ENCODE measurements around the gene TRIM52.

TRIM52 gene

GRCh38 chr5:181239062-181239663, 21.8 kb downstream of the TRIM52 start:
- H3K27ac ChIP-seq (ENCODE audit: low read depth, low read length) = no peak overlapping the region

GRCh38 chr5:181237729-181238385, 23.1 kb downstream of the TRIM52 start:
- Histone ChIP-seq H3K9ac (ENCODE audit: low read length) (no peak overlapping the region), H3K27me3 (ENCODE audit: low read length) (no peaks in the 10 kb centered on the region), H3K27ac (ENCODE audit: low read depth, low read length) (no peak overlapping the region), H3K79me2 (ENCODE audit: insufficient read depth, low read length) (peaks cover 30% of the 10 kb centered on the region), H3K4me2 (ENCODE audit: low read depth, low read length, poor library complexity, severe bottlenecking) (no peak overlapping the region), H3F3A (ENCODE audit: insufficient read depth) (peaks cover 89% of the 10 kb centered on the region), H4K20me1 (ENCODE audit: low read depth, low read length) (peaks cover 30% of the 10 kb centered on the region; the same call in 1 of the 2 replicates), H3K4me3 (ENCODE audit: insufficient read depth, low read length, poor library complexity, severe bottlenecking) (no peak overlapping the region), H3K9me3 (ENCODE audit: insufficient read depth, low read length) (no peaks in the 10 kb centered on the region), H2AFZ (ENCODE audit: low read depth, low read length, severe bottlenecking) (no peak overlapping the region), H3K36me3 (ENCODE audit: low read length) (peaks cover 47% of the 10 kb centered on the region), H3K9me2 (replicated peaks; ENCODE audit: insufficient read depth, low read length) (no peaks in the 10 kb centered on the region)
- TF ChIP-seq CTCF (IDR thresholded peaks at IDR 0.05; ENCODE audit: insufficient read depth, low read length, poor library complexity, severe bottlenecking) = no peak
- no peak for TF ChIP-seq EZH2phosphoT487 (conservative IDR thresholded peaks at IDR 0.05; ENCODE audit: low read length)

More at GRCh38 chr5:181239062-181239663, 21.8 kb downstream of the TRIM52 start:
- no peaks in the 10 kb centered on the region for H3K27me3 ChIP-seq (ENCODE audit: low read length)
- H3K9me3 ChIP-seq (ENCODE audit: insufficient read depth, low read length) = no peaks in the 10 kb centered on the region
- H3K4me3 ChIP-seq (ENCODE audit: insufficient read depth, low read length, poor library complexity, severe bottlenecking) = no peak overlapping the region
- peaks cover 40% of the 10 kb centered on the region for H3K79me2 ChIP-seq (ENCODE audit: insufficient read depth, low read length)
- peaks cover 49% of the 10 kb centered on the region for H3K36me3 ChIP-seq (ENCODE audit: low read length)
- H4K20me1 ChIP-seq (ENCODE audit: low read depth, low read length) = peaks cover 30% of the 10 kb centered on the region; the same call in 1 of the 2 replicates
- no peak overlapping the region for H3K9ac ChIP-seq (ENCODE audit: low read length)
- no peak overlapping the region for H3K4me2 ChIP-seq (ENCODE audit: low read depth, low read length, poor library complexity, severe bottlenecking)
- no peak overlapping the region for H2AFZ ChIP-seq (ENCODE audit: low read depth, low read length, severe bottlenecking)
- TF ChIP-seq EZH2phosphoT487 (conservative IDR thresholded peaks at IDR 0.05; ENCODE audit: low read length) (no peak), CTCF (IDR thresholded peaks at IDR 0.05; ENCODE audit: insufficient read depth, low read length, poor library complexity, severe bottlenecking) (no peak)
- peaks cover 94% of the 10 kb centered on the region for H3F3A ChIP-seq (ENCODE audit: insufficient read depth)
- no peaks in the 10 kb centered on the region for H3K9me2 ChIP-seq (replicated peaks; ENCODE audit: insufficient read depth, low read length)

GRCh38 chr5:181236954-181237641, 23.8 kb downstream of the TRIM52 start:
- no peak overlapping the region for H3K4me2 ChIP-seq (ENCODE audit: low read depth, low read length, poor library complexity, severe bottlenecking)
- no peaks in the 10 kb centered on the region for H3K9me2 ChIP-seq (replicated peaks; ENCODE audit: insufficient read depth, low read length)
- TF ChIP-seq CTCF (IDR thresholded peaks at IDR 0.05; ENCODE audit: insufficient read depth, low read length, poor library complexity, severe bottlenecking) = no peak
- TF ChIP-seq EZH2phosphoT487 (conservative IDR thresholded peaks at IDR 0.05; ENCODE audit: low read length) = no peak
- H3K27ac ChIP-seq (ENCODE audit: low read depth, low read length) = no peak overlapping the region
- peaks cover 27% of the 10 kb centered on the region; the same call in 1 of the 2 replicates for H4K20me1 ChIP-seq (ENCODE audit: low read depth, low read length)
- no peaks in the 10 kb centered on the region for H3K9me3 ChIP-seq (ENCODE audit: insufficient read depth, low read length)
- peaks cover 39% of the 10 kb centered on the region for H3K36me3 ChIP-seq (ENCODE audit: low read length)
- no peak overlapping the region for H3K9ac ChIP-seq (ENCODE audit: low read length)
- peaks cover 23% of the 10 kb centered on the region for H3K79me2 ChIP-seq (ENCODE audit: insufficient read depth, low read length)
- peaks cover 85% of the 10 kb centered on the region for H3F3A ChIP-seq (ENCODE audit: insufficient read depth)
- H3K4me3 ChIP-seq (ENCODE audit: insufficient read depth, low read length, poor library complexity, severe bottlenecking) = no peak overlapping the region
- no peak overlapping the region for H2AFZ ChIP-seq (ENCODE audit: low read depth, low read length, severe bottlenecking)
- no peaks in the 10 kb centered on the region for H3K27me3 ChIP-seq (ENCODE audit: low read length)
